GM12891 (cell line): ENCODE results near the gene CELSR1.
"Not testable (repeated sequence)": the region's sequence is repeated elsewhere in the genome, so short reads cannot be mapped to it uniquely, and the experiment has no call there.

Experiments
- DNase-seq: peaks from one replicate; pipeline ENCODE4 v3.0.0; 2011; ENCODE audit warnings: low spot score; ENCODE audit not compliant: insufficient read length
- FAIRE-seq: peaks from 2 replicates; lab custom pipeline; 2011; peaks lifted over from hg19 to GRCh38; lab: Jason Lieb, UNC
- PAX5 ChIP-seq: IDR thresholded peaks from 2 replicates; pipeline ENCODE4 v1.6.1; 2011; ENCODE audit warnings: low read length, moderate library complexity, mild to moderate bottlenecking; ENCODE audit not compliant: insufficient read depth, severe bottlenecking
- POLR2A ChIP-seq: IDR thresholded peaks from 2 replicates; pipeline ENCODE4 v1.6.1; 2011; ENCODE audit warnings: low read depth, low read length, control low read depth
- POLR2AphosphoS5 ChIP-seq: IDR thresholded peaks from 2 replicates; pipeline ENCODE4 v1.6.1; 2011; ENCODE audit warnings: low read depth, low read length, control low read depth
- POU2F2 ChIP-seq: IDR thresholded peaks from 2 replicates; pipeline ENCODE4 v1.6.1; 2011; ENCODE audit warnings: low read depth, mild to moderate bottlenecking, control low read depth, low read length, moderate library complexity
- SPI1 ChIP-seq: IDR thresholded peaks from 2 replicates; pipeline ENCODE4 v1.6.1; 2011; ENCODE audit warnings: low read depth, low read length, control low read depth
- TAF1 ChIP-seq: IDR thresholded peaks from 2 replicates; pipeline ENCODE4 v1.6.1; 2011; ENCODE audit warnings: low read depth, low read length, control low read depth

The CELSR1 gene

DNA sequence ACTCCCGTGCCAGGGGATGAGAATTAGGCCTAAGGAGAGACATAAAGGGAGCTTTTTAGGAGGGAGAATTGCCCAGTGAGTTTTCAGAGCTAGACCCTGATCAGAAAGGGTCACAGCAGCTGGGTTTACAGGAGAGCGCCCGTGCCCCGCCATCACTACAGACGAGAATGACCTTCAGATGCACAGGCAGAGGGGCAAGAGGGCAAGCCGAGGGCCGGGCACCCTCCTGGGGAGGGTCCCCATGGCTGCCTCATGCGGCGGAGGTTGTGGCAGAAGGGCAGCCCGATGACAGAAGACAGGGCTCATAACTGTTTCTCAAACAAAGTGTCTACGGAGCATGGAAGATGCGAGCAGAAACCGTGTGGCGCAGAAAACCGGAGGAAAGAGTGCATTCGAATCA is 129.7 kb downstream of the CELSR1 start:
- TF ChIP-seq PAX5 (no peak), POU2F2 (no peak), SPI1 (no peak), POLR2A (no peak), POLR2AphosphoS5 (no peak), TAF1 (no peak)
- no peak for DNase-seq
- FAIRE-seq = no peak

DNA sequence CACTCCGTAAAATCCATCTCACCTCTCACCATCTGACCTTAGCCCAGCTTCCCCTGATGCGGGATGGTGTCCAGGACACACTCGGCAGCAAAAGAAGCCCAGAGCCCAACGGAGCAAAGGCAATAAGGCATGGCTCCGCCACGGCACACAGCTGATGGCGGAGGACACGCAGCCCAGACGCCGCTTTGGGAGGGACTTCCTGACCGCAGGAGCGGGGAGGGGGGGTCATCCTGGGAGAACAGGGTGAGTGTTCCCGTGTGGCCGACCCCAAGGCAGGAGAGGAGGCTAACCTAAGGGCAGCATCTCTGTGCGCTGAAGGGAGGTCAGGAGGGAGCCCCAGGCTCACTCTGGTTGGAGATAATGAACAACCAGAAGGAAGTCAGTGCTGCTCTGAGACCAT is 130.6 kb downstream of the CELSR1 start:
- FAIRE-seq (no peak), DNase-seq (no peak)
- no peak for TF ChIP-seq POLR2AphosphoS5
- no peak for TF ChIP-seq POLR2A
- TF ChIP-seq TAF1 = no peak
- no peak for TF ChIP-seq PAX5
- TF ChIP-seq POU2F2 = no peak
- TF ChIP-seq SPI1 = no peak

DNA sequence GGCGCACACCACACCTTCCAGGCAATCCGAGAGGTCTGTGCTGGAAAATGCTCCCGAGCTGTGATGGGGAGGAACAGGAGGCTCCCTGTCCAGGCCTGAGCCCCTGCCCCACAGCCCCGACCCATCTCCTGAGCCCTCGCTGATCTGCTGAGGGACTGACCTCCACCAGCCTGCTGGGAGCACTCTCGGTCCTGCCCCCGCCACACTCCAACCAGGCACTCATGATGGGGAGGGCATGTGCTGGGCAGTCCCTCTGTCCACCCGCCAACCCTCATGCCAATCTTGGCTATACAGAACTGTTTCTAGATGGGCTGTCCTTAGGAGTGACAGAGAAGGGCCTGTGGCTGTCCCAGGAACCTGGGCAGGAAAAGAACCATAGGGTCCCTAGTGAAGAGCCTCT is 131.1 kb downstream of the CELSR1 start:
- DNase-seq (no peak), FAIRE-seq (no peak)
- no peak for TF ChIP-seq POU2F2
- no peak for TF ChIP-seq TAF1
- no peak for TF ChIP-seq POLR2A
- TF ChIP-seq PAX5 = no peak
- no peak for TF ChIP-seq SPI1
- TF ChIP-seq POLR2AphosphoS5 = no peak

DNA sequence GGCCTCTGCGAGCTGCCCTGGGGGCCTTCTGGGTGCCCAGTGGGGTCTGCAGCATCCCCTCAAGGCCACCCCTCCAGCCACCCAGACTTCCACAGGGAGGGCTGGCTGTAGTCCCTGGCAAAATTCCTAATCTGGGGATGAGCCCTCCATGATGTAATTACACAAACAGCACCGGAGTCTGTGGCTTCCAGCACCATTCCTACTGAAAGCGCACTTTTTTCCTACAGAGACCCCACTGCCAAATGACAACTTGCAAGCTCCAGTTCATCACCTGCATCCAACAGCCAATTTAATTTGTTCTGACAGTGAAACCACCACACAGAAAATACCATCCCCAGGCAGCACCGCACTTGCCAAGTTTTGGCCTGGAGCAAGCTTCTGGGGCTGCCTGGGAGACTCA is 131.5 kb downstream of the CELSR1 start:
- DNase-seq (no peak), FAIRE-seq (no peak)
- TF ChIP-seq POLR2A = no peak

DNA sequence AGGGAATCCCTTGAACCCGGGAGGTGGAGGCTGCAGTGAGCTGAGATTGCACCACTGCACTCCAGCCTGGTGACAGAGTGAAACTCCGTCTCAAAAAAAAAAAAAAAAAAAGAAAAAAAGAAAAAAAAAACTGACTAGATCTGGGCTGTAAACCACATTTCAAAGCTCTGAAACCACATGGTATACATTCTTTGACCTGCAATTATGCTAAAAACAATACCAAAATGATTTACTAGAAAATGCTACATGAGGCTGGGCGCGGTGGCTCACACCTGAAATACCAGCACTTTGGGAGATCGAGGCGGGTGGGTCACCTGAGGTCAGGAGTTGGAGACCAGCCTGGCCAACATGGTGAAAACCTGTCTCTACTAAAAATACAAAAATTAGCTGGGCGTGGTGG is 133.5 kb downstream of the CELSR1 start:
- FAIRE-seq, DNase-seq: not testable (repeated sequence)

- no peak for FAIRE-seq
- DNase-seq = no peak
- TF ChIP-seq POLR2AphosphoS5 = no peak
- TF ChIP-seq POU2F2 = no peak
- TF ChIP-seq PAX5 = no peak
- TF ChIP-seq POLR2A = no peak
Observed at GRCh38 chr22:46402505-46402904, 134.9 kb downstream of the CELSR1 start.

GRCh38 chr22:46401370-46401769 is 136.1 kb downstream of the CELSR1 start:
- TF ChIP-seq PAX5 (no peak), POU2F2 (no peak), SPI1 (no peak), POLR2A (no peak), TAF1 (no peak), POLR2AphosphoS5 (no peak)
- DNase-seq (no peak), FAIRE-seq (no peak)

GRCh38 chr22:46399251-46400024 is 138.0 kb downstream of the CELSR1 start:
- no peak for FAIRE-seq
- TF ChIP-seq POU2F2 (no peak), TAF1 (no peak), POLR2A (no peak), SPI1 (no peak), PAX5 (no peak)
- no peak for DNase-seq

DNA sequence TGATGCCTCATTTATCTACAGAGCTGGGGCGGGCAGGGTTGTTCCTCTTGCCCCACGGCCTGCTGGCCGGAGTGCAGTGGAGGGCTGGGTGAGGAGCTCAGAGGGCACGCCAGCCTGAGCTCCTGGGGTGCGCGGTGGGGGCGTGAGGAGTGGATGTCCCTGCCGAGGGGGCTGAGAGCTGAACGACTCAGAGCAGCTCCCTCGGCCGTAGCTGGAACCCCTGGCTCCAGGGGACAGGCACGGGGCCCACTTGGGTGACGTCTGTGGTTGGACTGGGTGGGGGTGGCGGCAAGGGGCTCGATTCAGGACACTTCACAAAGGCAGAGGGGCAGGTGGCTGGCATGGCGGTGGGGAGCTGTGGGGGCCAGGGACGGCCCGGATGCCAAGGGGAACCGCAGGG is 139.5 kb downstream of the CELSR1 start:
- TF ChIP-seq TAF1 = no peak
- TF ChIP-seq PAX5 = no peak
- no peak for TF ChIP-seq POU2F2
- no peak for TF ChIP-seq SPI1
- no peak for TF ChIP-seq POLR2A
- TF ChIP-seq POLR2AphosphoS5 = no peak
- FAIRE-seq (no peak), DNase-seq (no peak)

GRCh38 chr22:46397514-46397913 is 139.9 kb downstream of the CELSR1 start:
- DNase-seq (no peak), FAIRE-seq (no peak)
- TF ChIP-seq POU2F2 (no peak), TAF1 (no peak), POLR2A (no peak), SPI1 (no peak), POLR2AphosphoS5 (no peak), PAX5 (no peak)

GRCh38 chr22:46397049-46397448 is 140.4 kb downstream of the CELSR1 start:
- not testable (repeated sequence) for FAIRE-seq, DNase-seq
